OCI-LY7 (cell line): ENCODE data around the gene PELO. TPM values are rescaled to one million over a fixed set of nuclear protein-coding genes. Genes with fewer than 3 reads are reported as not detected.

Source experiments
- BruUV-seq: library from RNA; stranded (reverse); fragments of 400-500 nt; replicated peaks from 2 replicates; lab custom pipeline; 2021; lab: Mats Ljungman, UMichigan
- CTCF ChIA-PET: fragments of 300-600 bp; sonication (Branson Sonifier 250); formaldehyde crosslinking; loops from one replicate; lab custom pipeline; 2022; ENCODE audit warnings: antibody characterized with exemption; ENCODE audit not compliant: unreplicated experiment; lab: Charles Lee
- POLR2A ChIA-PET: fragments of 300-600 bp; sonication (Branson Sonifier 250); formaldehyde crosslinking; loops from one replicate; lab custom pipeline; 2022; ENCODE audit warnings: antibody characterized with exemption; lab: Charles Lee
- DNase-seq: peaks from one replicate; pipeline ENCODE4 v3.0.0-alpha.2; 2015; ENCODE audit warnings: low spot score
- H2AFZ ChIP-seq: fragments of 200-600 bp; sonication (generic), shearing (Covaris generic); 2 replicates; pipeline ENCODE4 v1.6.1; 2014; ENCODE audit warnings: mild to moderate bottlenecking, antibody characterized with exemption, low read length, moderate library complexity
- H3K27ac ChIP-seq: fragments of 200-600 bp; sonication (generic); 2 replicates; pipeline ENCODE4 v1.5.1; 2014; ENCODE audit warnings: mixed run types, low read depth, mild to moderate bottlenecking, moderate library complexity, low read length, inconsistent platforms; ENCODE audit not compliant: poor library complexity, severe bottlenecking
- H3K36me3 ChIP-seq: fragments of 200-600 bp; sonication (generic); 2 replicates; pipeline ENCODE4 v1.6.1; 2014; ENCODE audit warnings: mild to moderate bottlenecking, antibody characterized with exemption, low read length, moderate library complexity, mixed read lengths; ENCODE audit not compliant: insufficient read depth
- H3K4me1 ChIP-seq: fragments of 200-600 bp; sonication (generic); 2 replicates; pipeline ENCODE4 v1.5.1; 2014; ENCODE audit warnings: mild to moderate bottlenecking, low read length; ENCODE audit not compliant: insufficient read depth, poor library complexity, severe bottlenecking
- H3K4me2 ChIP-seq: fragments of 200-600 bp; sonication (generic); 2 replicates; pipeline ENCODE4 v1.6.1; 2014; ENCODE audit warnings: mild to moderate bottlenecking, low read length
- H3K4me3 ChIP-seq: fragments of 200-600 bp; sonication (generic); 2 replicates; pipeline ENCODE4 v1.5.1; 2014; ENCODE audit warnings: mild to moderate bottlenecking, low read depth, low read length; ENCODE audit not compliant: poor library complexity, severe bottlenecking
- H3K79me2 ChIP-seq: fragments of 200-600 bp; sonication (generic); 2 replicates; pipeline ENCODE4 v1.6.1; 2016; ENCODE audit warnings: low read depth, mild to moderate bottlenecking, low read length, moderate library complexity, mixed read lengths; ENCODE audit not compliant: insufficient read depth
- H3K9me2 ChIP-seq: fragments of 200-600 bp; sonication (generic); 2 replicates; pipeline ENCODE4 v1.6.1; 2016; ENCODE audit warnings: mild to moderate bottlenecking, low read length, mixed read lengths; ENCODE audit not compliant: insufficient read depth
- H3K9me3 ChIP-seq: fragments of 200-600 bp; sonication (generic); 2 replicates; pipeline ENCODE4 v1.6.1; 2014; ENCODE audit warnings: mild to moderate bottlenecking, mixed run types, low read length, mixed read lengths
- H4K20me1 ChIP-seq: fragments of 200-600 bp; sonication (generic); 2 replicates; pipeline ENCODE4 v1.6.1; 2014; ENCODE audit warnings: mild to moderate bottlenecking, antibody characterized with exemption, low read length, moderate library complexity, mixed read lengths; ENCODE audit not compliant: insufficient read depth
- EZH2phosphoT487 ChIP-seq: fragments of 200-600 bp; sonication (generic); IDR thresholded peaks from 2 replicates; pipeline ENCODE4 v1.6.1; 2018; ENCODE audit warnings: low read depth, borderline replicate concordance, mild to moderate bottlenecking, mixed run types, antibody characterized with exemption, low read length, moderate library complexity, mixed read lengths
- intact Hi-C: fragments of 100-400 bp; cut with micrococcal nuclease; formaldehyde crosslinking; loops from one replicate; pipeline ENCODE4 v1.10.0; 2022; ENCODE audit not compliant: unreplicated experiment
- total RNA-seq, 2 experiments: library from RNA; depleted of rRNA in 1 of 2; stranded (reverse); fragments of >200 nt in 1 of 2; shearing (Covaris generic) in 1 of 2; gene quantifications; 2 replicates each; pipeline ENCODE4 v1.2.3, GENCODE V29; 2014 to 2022
- TF ChIP-seq, protein P1 (sequence below): fragments of 200-600 bp; sonication (generic); conservative IDR thresholded peaks from 2 replicates; pipeline ENCODE4 v1.5.1; 2014; ENCODE audit warnings: mild to moderate bottlenecking, antibody characterized with exemption, low read length, moderate library complexity, mixed read lengths

PELO gene
- total RNA-seq, 2 experiments from 2014 or later, result 10.2 to 13.0 TPM

DNA sequence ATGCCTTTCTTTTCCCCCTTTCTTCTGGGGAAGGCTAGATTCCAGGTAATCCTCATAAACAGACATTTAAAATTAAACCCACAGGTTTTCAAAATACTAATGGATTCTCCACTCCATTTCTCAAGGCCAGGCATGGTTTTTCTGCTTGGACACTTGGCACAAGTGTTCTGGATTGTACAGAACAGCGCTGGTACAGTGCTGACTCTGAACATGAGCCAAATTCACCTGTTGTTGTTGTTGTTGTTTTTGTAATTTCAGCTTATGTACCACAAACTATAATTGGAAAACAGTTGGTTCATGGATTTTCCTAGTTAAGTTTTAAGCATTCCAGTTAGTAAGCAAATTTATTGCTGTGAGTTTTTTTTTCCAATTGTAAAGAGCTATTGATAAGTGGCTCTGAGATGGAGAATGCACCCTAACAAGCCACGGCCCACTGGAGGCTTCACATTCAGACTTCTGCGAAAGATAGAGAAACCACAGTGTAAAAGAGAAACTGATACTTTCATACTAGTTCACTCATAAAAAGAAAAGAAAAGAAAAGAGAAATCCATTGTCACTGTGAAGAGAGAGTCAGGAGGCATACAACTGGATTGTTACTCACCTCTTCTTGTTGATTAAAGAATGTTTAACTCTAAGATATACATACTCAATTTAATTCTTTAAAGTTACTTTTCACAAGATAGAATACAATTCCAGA, 16.2 kb upstream of the PELO start:
- Histone ChIP-seq H4K20me1 (no peaks in the 10 kb centered on the region), H2AFZ (no peak overlapping the region), H3K4me2 (no peak overlapping the region), H3K9me2 (no peaks in the 10 kb centered on the region), H3K79me2 (no peaks in the 10 kb centered on the region), H3K36me3 (no peaks in the 10 kb centered on the region), H3K4me3 (no peak overlapping the region), H3K27ac (no peak overlapping the region), H3K4me1 (no peaks in the 10 kb centered on the region), H3K9me3 (no peaks in the 10 kb centered on the region)
- ChIA-PET CTCF (no interaction called here), POLR2A (interaction anchor here (0.8 kb wide), 1 partner anchor 14 kb away, joined by 3 read pairs; no protein-coding TSS in a partner anchor)
- no TSS peak for BruUV-seq
- TF ChIP-seq, protein P1, sequence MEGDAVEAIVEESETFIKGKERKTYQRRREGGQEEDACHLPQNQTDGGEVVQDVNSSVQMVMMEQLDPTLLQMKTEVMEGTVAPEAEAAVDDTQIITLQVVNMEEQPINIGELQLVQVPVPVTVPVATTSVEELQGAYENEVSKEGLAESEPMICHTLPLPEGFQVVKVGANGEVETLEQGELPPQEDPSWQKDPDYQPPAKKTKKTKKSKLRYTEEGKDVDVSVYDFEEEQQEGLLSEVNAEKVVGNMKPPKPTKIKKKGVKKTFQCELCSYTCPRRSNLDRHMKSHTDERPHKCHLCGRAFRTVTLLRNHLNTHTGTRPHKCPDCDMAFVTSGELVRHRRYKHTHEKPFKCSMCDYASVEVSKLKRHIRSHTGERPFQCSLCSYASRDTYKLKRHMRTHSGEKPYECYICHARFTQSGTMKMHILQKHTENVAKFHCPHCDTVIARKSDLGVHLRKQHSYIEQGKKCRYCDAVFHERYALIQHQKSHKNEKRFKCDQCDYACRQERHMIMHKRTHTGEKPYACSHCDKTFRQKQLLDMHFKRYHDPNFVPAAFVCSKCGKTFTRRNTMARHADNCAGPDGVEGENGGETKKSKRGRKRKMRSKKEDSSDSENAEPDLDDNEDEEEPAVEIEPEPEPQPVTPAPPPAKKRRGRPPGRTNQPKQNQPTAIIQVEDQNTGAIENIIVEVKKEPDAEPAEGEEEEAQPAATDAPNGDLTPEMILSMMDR, result no peak
- no peak for TF ChIP-seq EZH2phosphoT487
- no peak for DNase-seq
- intact Hi-C loops, result no loop called here

DNA sequence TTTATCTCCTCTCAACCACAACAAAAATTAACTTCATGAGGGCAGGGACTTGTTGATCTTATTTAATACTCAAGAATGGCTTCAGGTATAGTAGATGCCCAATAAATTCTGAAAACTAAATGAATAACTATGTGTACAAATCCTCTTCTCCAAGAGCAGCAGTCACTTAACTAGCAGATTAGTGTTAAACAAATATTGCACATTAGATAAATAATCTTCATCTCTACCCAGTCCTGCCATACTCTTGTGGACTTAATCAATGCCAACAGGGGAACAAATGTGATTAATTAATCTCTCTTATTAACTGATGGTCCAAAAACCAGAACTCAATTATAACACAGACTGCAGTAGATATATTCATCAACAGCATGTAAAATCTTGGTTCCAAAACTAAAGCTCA, 15.0 kb upstream of the PELO start:
- no peak overlapping the region for H3K4me3 ChIP-seq
- H3K4me2 ChIP-seq, result no peak overlapping the region
- BruUV-seq, result no TSS peak
- no peaks in the 10 kb centered on the region for H3K36me3 ChIP-seq
- H3K9me2 ChIP-seq, result no peaks in the 10 kb centered on the region
- DNase-seq, result no peak
- TF ChIP-seq EZH2phosphoT487, result no peak
- TF ChIP-seq, protein P1, result no peak
- H4K20me1 ChIP-seq, result no peaks in the 10 kb centered on the region
- H3K9me3 ChIP-seq, result no peaks in the 10 kb centered on the region
- CTCF ChIA-PET, result no interaction called here
- no peak overlapping the region for H2AFZ ChIP-seq
- H3K79me2 ChIP-seq, result no peaks in the 10 kb centered on the region
- H3K27ac ChIP-seq, result no peak overlapping the region
- no peaks in the 10 kb centered on the region for H3K4me1 ChIP-seq
- intact Hi-C loops, result no loop called here
- POLR2A ChIA-PET, result interaction anchor here (1.2 to 1.4 kb wide), 2 partner anchors 9 to 14 kb away, joined by 4 to 6 read pairs; no protein-coding TSS in a partner anchor

DNA sequence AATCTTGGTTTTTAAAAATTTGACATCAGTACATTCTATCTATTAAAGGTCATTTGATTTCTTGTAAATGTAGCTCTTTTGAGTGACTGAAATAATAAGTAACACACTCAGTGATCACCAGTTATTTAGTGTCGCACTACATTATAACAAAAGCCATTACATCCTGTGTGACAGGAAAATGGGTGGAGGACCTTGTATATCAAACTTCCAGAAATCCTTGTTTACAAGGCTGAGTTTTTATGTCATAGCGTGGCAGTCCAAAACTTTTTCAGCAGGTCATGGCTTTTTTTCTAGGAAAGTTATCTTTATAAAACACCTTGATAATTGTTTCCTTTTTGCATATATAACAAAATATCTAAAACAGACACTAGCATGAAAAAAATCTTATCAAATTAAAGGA, 14.4 kb upstream of the PELO start:
- no peak overlapping the region for H3K4me2 ChIP-seq
- no peaks in the 10 kb centered on the region for H3K9me3 ChIP-seq
- no peak overlapping the region for H2AFZ ChIP-seq
- ChIA-PET POLR2A (interaction anchor here (1.2 to 1.4 kb wide), 2 partner anchors 8 to 15 kb away, joined by 4 to 6 read pairs; no protein-coding TSS in a partner anchor), CTCF (no interaction called here)
- H3K79me2 ChIP-seq, result no peaks in the 10 kb centered on the region
- DNase-seq, result no peak
- intact Hi-C loops, result no loop called here
- H3K4me3 ChIP-seq, result no peak overlapping the region
- BruUV-seq, result no TSS peak
- H3K9me2 ChIP-seq, result no peaks in the 10 kb centered on the region
- H3K4me1 ChIP-seq, result no peaks in the 10 kb centered on the region
- no peaks in the 10 kb centered on the region for H4K20me1 ChIP-seq
- no peak for TF ChIP-seq EZH2phosphoT487
- TF ChIP-seq, protein P1, result no peak
- H3K36me3 ChIP-seq, result no peaks in the 10 kb centered on the region
- H3K27ac ChIP-seq, result no peak overlapping the region
